RWPE2 (cell line): ENCODE results near the gene RAI1.

Experiments
- ATAC-seq: fragments of 200-7000 bp; cut with Tn5 transposase; 3 replicates; pipeline ENCODE4 v1.9.1; 2021; ENCODE audit warnings: low read depth
- DNase-seq: peaks from one replicate; pipeline ENCODE4 v3.0.0-alpha.2; 2020; ENCODE audit warnings: low spot score
- H3K27ac ChIP-seq: fragments of 450-650 bp; 2 replicates; pipeline ENCODE4 v1.5.1; 2017; ENCODE audit warnings: mild to moderate bottlenecking; ENCODE audit not compliant: poor library complexity, severe bottlenecking
- H3K27me3 ChIP-seq: fragments of 250-450 bp; sonication (Bioruptor Pico); 2 replicates; pipeline ENCODE4 v1.5.1; 2021; ENCODE audit warnings: mild to moderate bottlenecking, moderate library complexity; ENCODE audit not compliant: insufficient read depth, poor library complexity, severe bottlenecking
- H3K36me3 ChIP-seq: fragments of 250-450 bp; sonication (Bioruptor Pico); 2 replicates; pipeline ENCODE4 v1.5.1; 2020; ENCODE audit warnings: low read depth, mild to moderate bottlenecking, moderate library complexity
- H3K4me1 ChIP-seq: fragments of 250-450 bp; sonication (Bioruptor Pico); 2 replicates; pipeline ENCODE4 v1.5.1; 2021; ENCODE audit warnings: mild to moderate bottlenecking, moderate library complexity; ENCODE audit not compliant: insufficient read depth, poor library complexity, severe bottlenecking
- H3K4me3 ChIP-seq: fragments of 250-450 bp; sonication (Bioruptor Pico); 2 replicates; pipeline ENCODE4 v1.5.1; 2021; ENCODE audit warnings: mild to moderate bottlenecking, moderate library complexity; ENCODE audit not compliant: severe bottlenecking
- H3K9me3 ChIP-seq: fragments of 250-450 bp; sonication (Bioruptor Pico); 2 replicates; pipeline ENCODE4 v1.5.1; 2021; ENCODE audit warnings: mild to moderate bottlenecking, moderate library complexity; ENCODE audit not compliant: severe bottlenecking
- CTCF ChIP-seq: fragments of 450-650 bp; IDR thresholded peaks from one replicate; pipeline ENCODE4 v1.5.1; 2017; ENCODE audit warnings: mild to moderate bottlenecking, moderate library complexity; ENCODE audit not compliant: poor library complexity, severe bottlenecking

The RAI1 gene

GRCh38 chr17:17793378-17794214, 112.3 kb downstream of the RAI1 start:
- Histone ChIP-seq H3K27me3 (no peaks in the 10 kb centered on the region), H3K4me3 (no peak overlapping the region), H3K4me1 (no peaks in the 10 kb centered on the region), H3K36me3 (peaks cover 50% of the 10 kb centered on the region), H3K9me3 (no peaks in the 10 kb centered on the region), H3K27ac (no peak overlapping the region)
- DNase-seq (no peak), ATAC-seq (no peak)
- no peak for TF ChIP-seq CTCF

GRCh38 chr17:17794382-17794781, 113.1 kb downstream of the RAI1 start:
- DNase-seq = no peak
- Histone ChIP-seq H3K9me3 (no peaks in the 10 kb centered on the region), H3K4me3 (no peak overlapping the region), H3K27ac (no peak overlapping the region), H3K36me3 (peaks cover 57% of the 10 kb centered on the region), H3K27me3 (no peaks in the 10 kb centered on the region), H3K4me1 (no peaks in the 10 kb centered on the region)
- TF ChIP-seq CTCF = no peak
- no peak for ATAC-seq

- no peak for TF ChIP-seq CTCF
- no peaks in the 10 kb centered on the region for H3K9me3 ChIP-seq
- no peak for DNase-seq
- no peak overlapping the region for H3K27ac ChIP-seq
- no peaks in the 10 kb centered on the region for H3K27me3 ChIP-seq
- no peaks in the 10 kb centered on the region for H3K4me1 ChIP-seq
- no peak for ATAC-seq
- H3K4me3 ChIP-seq = no peak overlapping the region
- peaks cover 57% of the 10 kb centered on the region for H3K36me3 ChIP-seq
Observed at GRCh38 chr17:17795296-17795695, 114.0 kb downstream of the RAI1 start.

GRCh38 chr17:17795946-17796786, 114.9 kb downstream of the RAI1 start:
- Histone ChIP-seq H3K27me3 (no peaks in the 10 kb centered on the region), H3K27ac (no peak overlapping the region), H3K36me3 (peaks cover 57% of the 10 kb centered on the region), H3K9me3 (no peaks in the 10 kb centered on the region), H3K4me1 (no peaks in the 10 kb centered on the region), H3K4me3 (no peak overlapping the region)
- ATAC-seq = no peak
- DNase-seq = no peak
- no peak for TF ChIP-seq CTCF
